H1 (cell line): ENCODE measurements around the gene CAPN14. TPM values are rescaled to one million over a fixed set of nuclear protein-coding genes. Genes with fewer than 3 reads are reported as not detected.

Experiments
- CTCF ChIA-PET: fragments of 300-600 bp; sonication (Branson Sonifier 250); formaldehyde crosslinking; loops from one replicate; lab custom pipeline; 2021; ENCODE audit not compliant: partially characterized antibody; lab: Charles Lee
- POLR2A ChIA-PET: fragments of 300-600 bp; sonication (Branson Sonifier 250); formaldehyde crosslinking; loops from one replicate; lab custom pipeline; 2021; ENCODE audit warnings: inconsistent platforms; ENCODE audit not compliant: partially characterized antibody; lab: Charles Lee
- DNase-seq, 2 experiments: peaks; one replicate each; pipeline versions ENCODE4 v3.0.0 to v3.0.0-alpha.2; 2010 to 2022; ENCODE audit warnings: low spot score in 2 of 2, low read depth in 1 of 2, mixed read lengths in 1 of 2
- FAIRE-seq: peaks from 2 replicates; lab custom pipeline; 2011; peaks lifted over from hg19 to GRCh38; lab: Jason Lieb, UNC
- H2AFZ ChIP-seq: 2 replicates; pipeline ENCODE4 v1.8.1; 2012; ENCODE audit warnings: low read length, inconsistent platforms
- H2AK5ac ChIP-seq: 2 replicates; pipeline ENCODE4 v1.6.1; 2013; ENCODE audit warnings: low read depth, low read length
- H2BK120ac ChIP-seq: replicated peaks from 2 replicates; pipeline ENCODE3; 2013; ENCODE audit warnings: low read depth, low read length, inconsistent platforms
- H2BK12ac ChIP-seq: 2 replicates; pipeline ENCODE4 v1.6.1; 2013; ENCODE audit warnings: low read depth, low read length
- H2BK15ac ChIP-seq: 2 replicates; pipeline ENCODE4 v1.6.1; 2013; ENCODE audit warnings: low read length
- H2BK20ac ChIP-seq: 2 replicates; pipeline ENCODE4 v1.6.1; 2013; ENCODE audit warnings: low read length
- H2BK5ac ChIP-seq: 2 replicates; pipeline ENCODE4 v1.6.1; 2013; ENCODE audit warnings: low read depth, low read length
- H3K14ac ChIP-seq: 2 replicates; pipeline ENCODE4 v1.6.1; 2013; ENCODE audit warnings: inconsistent platforms; ENCODE audit not compliant: insufficient read length
- H3K18ac ChIP-seq: 2 replicates; pipeline ENCODE4 v1.6.1; 2013; ENCODE audit warnings: low read length; ENCODE audit errors: extremely low read depth
- H3K23ac ChIP-seq: 2 replicates; pipeline ENCODE4 v1.6.1; 2013; ENCODE audit warnings: inconsistent platforms; ENCODE audit not compliant: insufficient read length
- H3K23me2 ChIP-seq: 2 replicates; pipeline ENCODE4 v1.6.1; 2013; ENCODE audit warnings: low read depth, low read length
- H3K27ac ChIP-seq: 2 replicates; pipeline ENCODE4 v1.6.1; 2011; ENCODE audit warnings: low read depth, low read length, inconsistent platforms
- H3K27me3 ChIP-seq, 4 experiments: replicated peaks in 1 of 4; 1 replicate in 1 of 4; 2 replicates in 3 of 4; pipeline versions ENCODE4 v1.6.1 to v1.8.1; 2011 to 2013; ENCODE audit warnings: low read length in 3 of 4, mild to moderate bottlenecking in 3 of 4, inconsistent platforms in 2 of 4, mixed read lengths in 2 of 4, moderate library complexity in 1 of 4; ENCODE audit not compliant: control insufficient read depth in 3 of 4, insufficient read depth in 3 of 4; ENCODE audit errors: extremely low read depth in 1 of 4
- H3K36me3 ChIP-seq, 4 experiments: 2 replicates each; pipeline versions ENCODE4 v1.6.1 to v1.8.1; 2011 to 2013; ENCODE audit warnings: mild to moderate bottlenecking in 4 of 4, low read length in 3 of 4, moderate library complexity in 2 of 4, control low read depth in 1 of 4, inconsistent platforms in 1 of 4; ENCODE audit not compliant: insufficient read depth in 4 of 4, control insufficient read depth in 2 of 4
- H3K4ac ChIP-seq: replicated peaks from 2 replicates; pipeline ENCODE3; 2013; ENCODE audit warnings: low read length, low read depth, mixed read lengths, inconsistent platforms; ENCODE audit not compliant: insufficient read length
- H3K4me1 ChIP-seq, 4 experiments: replicated peaks in 1 of 4; 1 replicate in 1 of 4; 2 replicates in 3 of 4; pipeline versions ENCODE4 v1.6.1 to v1.8.1; 2011 to 2013; ENCODE audit warnings: low read length in 3 of 4, inconsistent platforms in 2 of 4, mixed read lengths in 1 of 4; ENCODE audit not compliant: insufficient read depth in 4 of 4, control insufficient read depth in 3 of 4
- H3K4me2 ChIP-seq, 2 experiments: 2 replicates each; pipeline versions ENCODE4 v1.6.1 to v1.8.1; 2011 to 2013; ENCODE audit warnings: low read depth in 2 of 2, low read length in 2 of 2, control low read depth in 1 of 2, inconsistent platforms in 1 of 2, mild to moderate bottlenecking in 1 of 2; ENCODE audit not compliant: insufficient read depth in 1 of 2
- H3K4me3 ChIP-seq, 4 experiments: fragments of 200-600, 300-600 bp in 1 of 4; sonication (generic), shearing (Covaris generic), sonication (Bioruptor Twin) in 1 of 4; 2 replicates each; pipeline versions ENCODE4 v1.5.1 to v1.8.1; 2011 to 2016; ENCODE audit warnings: low read length in 4 of 4, low read depth in 3 of 4, control low read depth in 2 of 4, inconsistent platforms in 2 of 4, mild to moderate bottlenecking in 2 of 4, mixed read lengths in 1 of 4, moderate library complexity in 1 of 4; ENCODE audit not compliant: insufficient read depth in 2 of 4; ENCODE audit errors: extremely low read depth in 1 of 4
- H3K56ac ChIP-seq: replicated peaks from 2 replicates; pipeline ENCODE3; 2013; ENCODE audit warnings: low read depth, mild to moderate bottlenecking, mixed read lengths, low read length, inconsistent platforms; ENCODE audit not compliant: insufficient read length
- H3K79me1 ChIP-seq: 2 replicates; pipeline ENCODE4 v1.6.1; 2013; ENCODE audit warnings: low read depth, low read length, control low read depth
- H3K79me2 ChIP-seq, 2 experiments: 2 replicates each; pipeline versions ENCODE4 v1.6.1 to v1.8.1; 2012 to 2013; ENCODE audit warnings: low read length in 2 of 2, mild to moderate bottlenecking in 2 of 2, inconsistent platforms in 1 of 2; ENCODE audit not compliant: insufficient read depth in 2 of 2, control insufficient read depth in 1 of 2
- H3K9ac ChIP-seq, 4 experiments: replicated peaks in 1 of 4; 1 replicate in 1 of 4; 2 replicates in 3 of 4; pipeline versions ENCODE4 v1.6.1 to v1.8.1; 2011 to 2013; ENCODE audit warnings: low read depth in 3 of 4, low read length in 3 of 4, control low read depth in 2 of 4, mild to moderate bottlenecking in 2 of 4, moderate library complexity in 2 of 4, inconsistent platforms in 1 of 4; ENCODE audit errors: extremely low read depth in 1 of 4
- H3K9me3 ChIP-seq, 2 experiments: 2 replicates each; pipeline versions ENCODE4 v1.6.1 to v1.8.1; 2012 to 2013; ENCODE audit warnings: mild to moderate bottlenecking in 2 of 2, moderate library complexity in 2 of 2, control low read depth in 1 of 2, inconsistent platforms in 1 of 2, low read depth in 1 of 2, low read length in 1 of 2, mixed read lengths in 1 of 2; ENCODE audit not compliant: insufficient read depth in 2 of 2
- H4K20me1 ChIP-seq, 2 experiments: replicated peaks in 1 of 2; 2 replicates each; pipeline versions ENCODE3 to v1.8.1; 2011 to 2013; ENCODE audit warnings: inconsistent platforms in 2 of 2, low read length in 2 of 2, mild to moderate bottlenecking in 1 of 2; ENCODE audit not compliant: insufficient read depth in 2 of 2, control insufficient read depth in 1 of 2
- H4K5ac ChIP-seq: 2 replicates; pipeline ENCODE4 v1.6.1; 2013; ENCODE audit warnings: low read length, low read depth, mixed read lengths, inconsistent platforms; ENCODE audit not compliant: insufficient read length
- H4K8ac ChIP-seq: 2 replicates; pipeline ENCODE4 v1.8.0; 2013; ENCODE audit warnings: mild to moderate bottlenecking, moderate library complexity, low read length, inconsistent platforms; ENCODE audit not compliant: insufficient read depth; ENCODE audit errors: extremely low read depth
- H4K91ac ChIP-seq: replicated peaks from 2 replicates; pipeline ENCODE3; 2013; ENCODE audit warnings: low read length, mixed read lengths, inconsistent platforms; ENCODE audit not compliant: insufficient read length
- CBX8 ChIP-seq: fragments of 300-800, 300-1000 bp; sonication (generic); IDR thresholded peaks from 2 replicates; pipeline ENCODE4 v1.7.1; 2016; ENCODE audit warnings: low read depth, low read length, borderline replicate concordance
- CTBP2 ChIP-seq: IDR thresholded peaks from 2 replicates; pipeline ENCODE4 v1.7.0; 2011; ENCODE audit warnings: borderline replicate concordance, mild to moderate bottlenecking, moderate library complexity, mixed read lengths, low read length; ENCODE audit not compliant: insufficient read depth, insufficient read length
- KDM1A ChIP-seq: fragments of 200-600, 300-600 bp; sonication (generic); IDR thresholded peaks from 2 replicates; pipeline ENCODE4 v1.7.1; 2016; ENCODE audit warnings: mild to moderate bottlenecking, low read length, borderline replicate concordance
- KDM5A ChIP-seq: fragments of 200-600 bp; IDR thresholded peaks from 2 replicates; pipeline ENCODE4 v1.7.1; 2012; ENCODE audit warnings: mild to moderate bottlenecking, low read length, inconsistent platforms, mixed read lengths
- RBBP5 ChIP-seq: IDR thresholded peaks from 2 replicates; pipeline ENCODE4 v1.7.1; 2012; ENCODE audit warnings: low read depth, mild to moderate bottlenecking, inconsistent platforms, low read length, moderate library complexity, borderline replicate concordance
- SIN3A ChIP-seq, 2 experiments: IDR thresholded peaks in 1 of 2; conservative IDR thresholded peaks in 1 of 2; 2 replicates each; pipeline ENCODE4 v1.6.1; 2011 to 2012; ENCODE audit warnings: low read length in 2 of 2, improper control_type of control experiment in 1 of 2, low read depth in 1 of 2, mild to moderate bottlenecking in 1 of 2
- SP4 ChIP-seq: IDR thresholded peaks from 2 replicates; pipeline ENCODE4 v1.6.1; 2012; ENCODE audit warnings: low read length, inconsistent platforms
- TAF1 ChIP-seq: IDR thresholded peaks from 2 replicates; pipeline ENCODE4 v1.6.1; 2011; ENCODE audit warnings: mild to moderate bottlenecking, low read depth, low read length
- WGBS, 2 experiments: shearing (Covaris generic) in 1 of 2; methylation state at CpG; one replicate each; pipeline versions ENCODE4 v1.1.6 to v1.1.7; 2013 to 2015; ENCODE audit warnings: low lambda C conversion rate in 2 of 2, mixed read lengths in 2 of 2, inconsistent platforms in 1 of 2, low coverage in 1 of 2, missing lambda C conversion rate in 1 of 2; ENCODE audit not compliant: insufficient replicate concordance in 2 of 2, insufficient coverage in 1 of 2, insufficient read length in 1 of 2; ENCODE audit errors: extremely low coverage in 1 of 2, missing lambda C conversion rate in 1 of 2; 5-methylcytosine and 5-hydroxymethylcytosine counted together
- polyA plus RNA-seq, 7 experiments: library from polyadenylated mRNA; depleted of rRNA in 3 of 7; stranded (reverse) in 5 of 7; unstranded in 2 of 7; fragments of >200 nt in 5 of 7; fragments of 200-250 nt in 2 of 7; gene quantifications; 1 replicate in 5 of 7; 2 replicates in 1 of 7; 4 replicates in 1 of 7; pipeline versions ENCODE4 v1.2.1 to v1.2.3, GENCODE V29; 2011 to 2013; ENCODE audit warnings: missing spikeins in 2 of 7, mixed read lengths in 2 of 7
- total RNA-seq: library from RNA; stranded (reverse); fragmentation: NEBNext Ultra II Directional; extraction: Animal tissue kit (Norgen Biotek cat#: 25700); gene quantifications from 2 replicates; pipeline ENCODE4 v1.2.1, GENCODE V29; 2021
- TF ChIP-seq, protein P1 (sequence below): IDR thresholded peaks from 2 replicates; pipeline ENCODE4 v1.6.1; 2011; ENCODE audit warnings: low read length, improper control_type of control experiment

The CAPN14 gene
- total and polyA plus RNA-seq, 2 of the 8 experiments (the other 6 are each of a cell fraction or from before 2014, with no cell fraction given), result 0.07 TPM; not detected in 1

- WGBS, 2 experiments, result 90% methylated on average over 6 of the region's 6 CpGs; no CpG with 5 or more reads in 1 of the 2 experiments
- H2AFZ ChIP-seq, result no peak overlapping the region
- H3K27me3 ChIP-seq, result no peaks in the 10 kb centered on the region
- no peak overlapping the region for H4K5ac ChIP-seq
- H3K79me2 ChIP-seq, result no peaks in the 10 kb centered on the region
- H3K56ac ChIP-seq, result no peak overlapping the region
- no peak overlapping the region for H3K9ac ChIP-seq
- no peak overlapping the region for H3K4me2 ChIP-seq
- no peak overlapping the region for H2BK120ac ChIP-seq
- H3K27ac ChIP-seq, result no peak overlapping the region
- H2BK5ac ChIP-seq, result no peak overlapping the region
- no peak overlapping the region for H3K23ac ChIP-seq
- no peaks in the 10 kb centered on the region for H3K9me3 ChIP-seq
- H2AK5ac ChIP-seq, result no peak overlapping the region
- DNase-seq (no peak), FAIRE-seq (no peak)
- CTCF ChIA-PET, result interaction anchor here (0.7 to 1.7 kb wide), 4 partner anchors 9 to 47 kb away, joined by 3 to 5 read pairs (median 4); no protein-coding TSS in a partner anchor
- H3K79me1 ChIP-seq, result no peaks in the 10 kb centered on the region; the same call in none of the 2 replicates
- H2BK15ac ChIP-seq, result no peak overlapping the region
- H3K4me1 ChIP-seq, result peaks cover 0 to 8% (median 2%) of the 10 kb centered on the region in 4 experiments; a peak in 5 of 7 replicates
- no peak overlapping the region for H3K4me3 ChIP-seq
- H2BK20ac ChIP-seq, result no peak overlapping the region
- H3K4ac ChIP-seq, result no peak overlapping the region
- no peak overlapping the region for H2BK12ac ChIP-seq
- no peaks in the 10 kb centered on the region for H3K36me3 ChIP-seq
- POLR2A ChIA-PET, result no interaction called here
- no peak overlapping the region for H4K91ac ChIP-seq
- no peak overlapping the region for H3K18ac ChIP-seq
- H3K23me2 ChIP-seq, result no peaks in the 10 kb centered on the region
- H4K20me1 ChIP-seq, result no peaks in the 10 kb centered on the region
- H4K8ac ChIP-seq, result no peak overlapping the region
- H3K14ac ChIP-seq, result no peak overlapping the region
- TF ChIP-seq CBX8 (no peak), CTBP2 (no peak), TAF1 (no peak), KDM5A (no peak), KDM1A (no peak), SP4 (no peak), SIN3A (conservative IDR thresholded peaks at IDR 0.05 in 1 of 2, IDR thresholded peaks at IDR 0.05 in 1 of 2; ENCODE audit: low read depth in 1 of 2, low read length in 2 of 2) (no peak), RBBP5 (no peak)
- TF ChIP-seq, protein P1, sequence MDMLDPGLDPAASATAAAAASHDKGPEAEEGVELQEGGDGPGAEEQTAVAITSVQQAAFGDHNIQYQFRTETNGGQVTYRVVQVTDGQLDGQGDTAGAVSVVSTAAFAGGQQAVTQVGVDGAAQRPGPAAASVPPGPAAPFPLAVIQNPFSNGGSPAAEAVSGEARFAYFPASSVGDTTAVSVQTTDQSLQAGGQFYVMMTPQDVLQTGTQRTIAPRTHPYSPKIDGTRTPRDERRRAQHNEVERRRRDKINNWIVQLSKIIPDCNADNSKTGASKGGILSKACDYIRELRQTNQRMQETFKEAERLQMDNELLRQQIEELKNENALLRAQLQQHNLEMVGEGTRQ, result no peak
Measured at GRCh38 chr2:31125918-31126695, 91.2 kb downstream of the CAPN14 start.
